ENCODE results near the gene AUTS2.

Gene AUTS2

DNA sequence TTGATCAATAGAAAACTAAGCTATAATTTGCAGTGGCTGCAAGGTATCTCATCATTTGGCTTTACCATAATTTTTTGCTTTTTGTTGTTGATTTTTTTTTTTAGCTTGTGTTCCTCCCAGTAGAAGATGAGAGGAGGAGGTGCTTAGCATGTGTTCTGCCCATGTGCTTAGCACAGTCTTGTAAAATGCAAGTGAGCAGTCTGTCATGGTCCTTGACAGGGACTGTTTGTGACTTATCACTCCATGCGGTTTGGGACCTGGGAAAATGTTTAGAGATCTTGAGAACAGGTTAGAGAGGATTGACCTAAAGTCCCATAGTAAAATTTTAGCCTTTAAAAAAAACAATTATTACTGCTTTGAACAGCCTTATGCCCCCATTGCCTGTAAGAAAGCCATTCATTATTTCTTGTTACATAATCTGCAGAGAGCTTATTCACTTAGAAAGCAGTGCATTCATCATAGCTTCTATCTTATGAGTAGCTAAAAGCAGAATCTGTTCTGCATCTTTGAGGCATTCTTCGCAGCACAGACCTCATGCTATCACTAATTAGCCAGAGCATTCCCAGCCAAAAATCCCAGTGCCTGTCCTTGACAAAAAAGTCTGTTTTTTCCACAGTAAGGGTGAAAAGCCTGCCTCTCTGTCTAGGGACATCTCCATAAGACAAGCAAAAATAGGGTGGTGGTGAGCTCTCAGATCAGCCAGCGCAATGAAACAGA lies 784.9 kb downstream of the AUTS2 start:
- DNase-seq (ENCODE audit: low read depth in 2 of 2), result no peak

- DNase-seq (ENCODE audit: low read depth in 2 of 2), result no peak
These were observed 785.7 kb downstream of the AUTS2 start for GRCh38 chr7:70384024-70384423.

GRCh38 chr7:70384891-70385290 lies 786.6 kb downstream of the AUTS2 start:
- DNase-seq (ENCODE audit: low read depth in 2 of 2), result no peak

GRCh38 chr7:70387217-70387616 lies 788.9 kb downstream of the AUTS2 start:
- no peak for DNase-seq (ENCODE audit: low read depth in 2 of 2)

GRCh38 chr7:70389531-70390151 lies 791.4 kb downstream of the AUTS2 start:
- no peak for DNase-seq (ENCODE audit: low read depth in 2 of 2)

GRCh38 chr7:70390251-70390650 lies 792.0 kb downstream of the AUTS2 start:
- DNase-seq (ENCODE audit: low read depth in 2 of 2), result no peak

GRCh38 chr7:70392256-70392876 lies 794.1 kb downstream of the AUTS2 start:
- DNase-seq (ENCODE audit: low read depth in 2 of 2), result no peak

GRCh38 chr7:70392877-70393435 lies 794.7 kb downstream of the AUTS2 start:
- no peak for DNase-seq (ENCODE audit: low read depth in 2 of 2)

DNA sequence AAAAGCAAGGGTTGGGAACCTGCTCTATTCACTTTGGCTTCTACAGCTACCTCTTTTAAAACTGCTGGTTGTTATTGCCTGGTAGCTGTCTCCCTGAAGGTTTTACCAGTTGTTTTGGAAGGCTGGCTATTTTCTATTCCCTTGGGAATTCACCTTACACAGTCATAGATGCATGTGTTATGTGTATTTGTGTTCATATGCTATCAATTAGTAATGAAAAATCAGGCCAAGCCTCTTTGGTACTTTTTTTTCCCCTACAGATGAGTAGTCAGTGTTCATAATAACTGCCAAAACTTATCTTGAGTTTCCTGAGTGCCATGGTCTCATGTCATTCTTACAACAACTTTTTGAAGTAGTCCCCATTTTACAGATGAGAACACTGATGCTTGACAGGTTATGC lies 795.7 kb downstream of the AUTS2 start:
- no peak for DNase-seq (ENCODE audit: low read depth in 2 of 2)

GRCh38 chr7:70400829-70401380 lies 802.6 kb downstream of the AUTS2 start:
- no peak for DNase-seq (ENCODE audit: low read depth in 2 of 2)

DNA sequence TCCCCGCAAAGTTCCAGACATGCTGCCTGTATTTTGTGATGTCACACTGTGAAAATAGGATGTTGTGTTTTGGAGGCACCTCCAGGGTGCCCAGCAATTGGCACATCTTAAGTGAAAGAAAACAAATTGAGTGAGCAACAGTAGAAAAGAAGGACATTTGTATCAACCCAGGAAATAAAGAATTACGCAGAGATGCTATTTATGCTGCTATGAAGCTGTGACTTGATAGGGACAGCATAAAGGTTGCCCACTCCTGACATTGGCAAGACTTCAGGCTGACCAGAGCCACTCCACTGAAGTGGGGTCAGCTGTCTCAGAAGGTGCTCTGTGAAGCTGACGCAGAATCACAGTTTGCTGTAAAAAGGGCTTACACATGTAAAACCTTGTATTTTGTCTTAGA lies 803.8 kb downstream of the AUTS2 start:
- no peak for DNase-seq (ENCODE audit: low read depth in 2 of 2)

- DNase-seq (ENCODE audit: low read depth in 2 of 2), result no peak
These were observed 807.0 kb downstream of the AUTS2 start for GRCh38 chr7:70405241-70405640.

GRCh38 chr7:70406186-70406949 lies 808.1 kb downstream of the AUTS2 start:
- DNase-seq (ENCODE audit: low read depth in 2 of 2), result no peak

GRCh38 chr7:70406950-70407209 lies 808.6 kb downstream of the AUTS2 start:
- DNase-seq (ENCODE audit: low read depth in 2 of 2), result no peak

DNA sequence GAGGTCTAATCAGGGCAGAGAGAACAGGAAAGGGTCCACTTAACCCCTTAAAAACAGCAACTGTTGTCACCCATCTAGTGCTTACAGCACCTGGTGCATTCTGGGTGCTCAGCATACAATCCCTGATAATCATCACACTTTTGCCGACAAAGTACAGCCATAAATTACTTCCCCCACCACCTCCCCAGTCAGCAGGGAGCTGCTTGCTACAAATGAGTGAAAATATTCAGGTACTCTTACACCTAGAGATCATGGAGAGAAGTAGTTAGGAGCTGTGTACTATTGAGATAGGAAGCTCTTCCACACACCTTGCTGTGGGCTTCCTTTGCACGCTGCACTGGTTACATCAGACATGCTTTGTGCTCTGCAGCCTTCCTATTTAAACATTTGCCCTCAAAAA lies 810.2 kb downstream of the AUTS2 start:
- no peak for DNase-seq (ENCODE audit: low read depth in 2 of 2)

DNA sequence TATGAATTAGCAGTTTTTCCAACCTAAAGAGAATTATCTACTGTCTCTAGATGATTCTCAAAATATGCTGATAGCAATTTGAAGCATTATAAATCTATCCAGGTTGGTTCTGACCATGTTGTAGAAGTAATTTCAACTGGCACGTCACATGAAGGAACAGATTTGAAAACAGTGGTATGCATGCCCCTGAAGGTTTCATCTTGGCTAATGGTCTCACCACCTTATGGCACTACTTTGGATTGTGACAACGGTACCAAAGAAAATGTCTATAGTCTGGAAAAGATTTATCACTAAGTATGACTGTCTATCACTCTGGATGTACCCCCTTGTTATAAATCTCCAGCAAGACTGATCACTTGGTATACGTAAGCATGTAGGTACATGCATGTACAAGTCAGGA lies 810.6 kb downstream of the AUTS2 start:
- DNase-seq (ENCODE audit: low read depth in 2 of 2), result no peak

GRCh38 chr7:70410134-70410750 lies 812.0 kb downstream of the AUTS2 start:
- DNase-seq (ENCODE audit: low read depth in 2 of 2), result no peak

GRCh38 chr7:70414368-70414767 lies 816.1 kb downstream of the AUTS2 start:
- DNase-seq (ENCODE audit: low read depth in 2 of 2), result no peak

DNA sequence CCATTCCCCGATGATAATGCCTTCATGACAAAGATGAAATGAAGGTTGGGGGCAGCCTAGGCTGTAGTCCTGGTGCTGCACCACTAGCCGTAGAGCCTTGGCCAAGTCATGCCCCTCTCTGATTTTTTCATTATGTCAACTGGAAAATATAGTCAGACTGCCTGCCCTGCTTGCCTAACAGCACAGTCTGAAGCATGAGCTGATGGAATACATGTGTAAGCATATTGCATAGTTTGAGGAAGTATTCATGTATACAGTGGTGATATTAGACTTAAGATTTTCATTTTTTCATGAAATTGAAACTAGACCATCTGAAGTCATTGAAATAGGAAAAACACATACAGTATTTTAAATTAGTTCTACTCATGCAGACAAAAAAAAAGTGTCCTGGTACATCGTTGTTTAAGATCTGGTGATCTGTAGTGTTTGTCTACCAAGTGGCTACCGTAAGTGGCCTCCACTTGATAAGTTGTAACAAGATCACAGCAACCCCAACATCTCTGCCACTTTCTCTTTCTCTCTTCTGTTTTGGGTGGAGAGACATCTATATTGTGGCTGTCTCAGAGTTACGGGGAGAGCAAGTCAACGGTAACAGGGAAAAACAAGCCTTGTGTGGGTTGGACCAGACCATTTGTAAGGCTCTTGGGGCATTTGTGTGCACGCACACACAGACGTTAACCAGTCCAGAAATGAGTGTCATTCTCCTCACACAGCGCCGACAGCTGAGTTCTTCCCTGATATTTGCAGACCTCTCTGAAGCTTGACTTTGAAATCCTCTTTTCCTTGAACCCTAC lies 817.1 kb downstream of the AUTS2 start:
- no peak for DNase-seq (ENCODE audit: low read depth in 2 of 2)

DNA sequence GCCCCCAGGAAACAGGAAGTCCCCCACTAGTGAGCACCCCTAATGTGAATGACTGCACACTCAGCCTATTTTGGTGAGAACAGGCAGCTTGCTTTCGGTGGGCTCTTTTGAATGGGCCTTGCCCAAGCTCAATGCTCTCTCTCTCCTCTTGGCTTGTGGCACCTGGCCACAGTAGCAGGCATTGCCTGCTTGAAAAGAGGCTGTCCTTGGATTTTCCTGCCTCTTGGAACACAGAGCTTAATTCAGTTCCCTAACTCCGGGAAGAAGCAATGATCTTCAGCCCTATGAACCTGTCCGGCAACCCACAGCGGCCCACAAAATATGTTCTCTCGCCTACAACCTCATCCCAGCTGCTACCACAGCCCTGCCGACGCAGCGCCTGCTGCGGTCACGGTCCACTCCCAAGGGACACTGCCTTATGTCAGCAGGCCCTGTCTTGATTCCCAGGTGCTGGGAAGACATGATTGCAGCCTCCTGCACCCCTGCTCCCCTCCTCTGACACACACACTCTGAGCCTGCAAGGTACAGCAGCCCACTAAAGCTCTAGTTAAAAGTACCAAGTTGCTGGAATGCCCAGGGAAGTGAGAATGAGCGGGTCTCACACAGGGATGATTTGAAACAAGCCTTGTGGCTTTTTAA lies 818.2 kb downstream of the AUTS2 start:
- no peak for DNase-seq (ENCODE audit: low read depth in 2 of 2)
